Bronchial epithelial cell (primary cell): Measurements from ENCODE around the gene MUC4. TPM values are rescaled to one million over a fixed set of nuclear protein-coding genes. Genes with fewer than 3 reads are reported as not detected.
"Not testable (repeated sequence)": the region's sequence is repeated elsewhere in the genome, so short reads cannot be mapped to it uniquely, and the experiment has no call there.

Experiments
- DNase-seq: peaks from one replicate; pipeline ENCODE4 v3.0.0-alpha.2; 2010; ENCODE audit warnings: low read depth
- FAIRE-seq: peaks from 2 replicates; lab custom pipeline; 2011; peaks lifted over from hg19 to GRCh38; lab: Jason Lieb, UNC
- H3K27me3 ChIP-seq: 2 replicates; pipeline ENCODE4 v1.5.1; 2011; ENCODE audit warnings: low read length; ENCODE audit not compliant: control insufficient read depth, insufficient read depth
- H3K36me3 ChIP-seq: 2 replicates; pipeline ENCODE4 v1.5.1; 2011; ENCODE audit warnings: low read length; ENCODE audit not compliant: control insufficient read depth, insufficient read depth
- H3K4me3 ChIP-seq: 2 replicates; pipeline ENCODE4 v1.5.1; 2011; ENCODE audit warnings: mild to moderate bottlenecking, low read depth, low read length, control low read depth
- CTCF ChIP-seq: IDR thresholded peaks from 2 replicates; pipeline ENCODE4 v1.5.1; 2011; ENCODE audit warnings: mild to moderate bottlenecking, moderate library complexity, low read length, control low read depth, inconsistent platforms; ENCODE audit not compliant: insufficient read depth, severe bottlenecking
- total RNA-seq: library from RNA; depleted of rRNA; stranded (reverse); fragments of >200 nt; gene quantifications from 2 replicates; pipeline ENCODE4 v1.2.1, GENCODE V29; 2014

Gene MUC4
- total RNA-seq, 1 donor from 2014 or later: 0.26 TPM

- Histone ChIP-seq H3K36me3 (no peaks in the 10 kb centered on the region), H3K27me3 (peaks cover 2% of the 10 kb centered on the region), H3K4me3 (no peak overlapping the region)
- DNase-seq (no peak), FAIRE-seq (no peak)
- TF ChIP-seq CTCF: no peak
Measured at GRCh38 chr3:195817578-195818135, 5.9 kb upstream of the MUC4 start.

GRCh38 chr3:195816276-195816913 is 4.7 kb upstream of the MUC4 start:
- not testable (repeated sequence) for H3K36me3 ChIP-seq, H3K27me3 ChIP-seq, FAIRE-seq, H3K4me3 ChIP-seq, DNase-seq

- Histone ChIP-seq H3K27me3 (peaks cover 8% of the 10 kb centered on the region), H3K36me3 (no peaks in the 10 kb centered on the region), H3K4me3 (no peak overlapping the region)
- FAIRE-seq (no peak), DNase-seq (no peak)
- TF ChIP-seq CTCF: no peak
Measured at GRCh38 chr3:195815169-195815771, 3.5 kb upstream of the MUC4 start.

- no peak for TF ChIP-seq CTCF
- no peak overlapping the region for H3K4me3 ChIP-seq
- DNase-seq (no peak), FAIRE-seq (no peak)
- H3K36me3 ChIP-seq: no peaks in the 10 kb centered on the region
- peaks cover 8% of the 10 kb centered on the region for H3K27me3 ChIP-seq
Measured at GRCh38 chr3:195813916-195814640, 2.3 kb upstream of the MUC4 start.

- FAIRE-seq: no peak
- H3K36me3 ChIP-seq: no peaks in the 10 kb centered on the region
- no peak for DNase-seq
- H3K4me3 ChIP-seq: no peak overlapping the region
- TF ChIP-seq CTCF: no peak
- peaks cover 8% of the 10 kb centered on the region for H3K27me3 ChIP-seq
Measured at GRCh38 chr3:195812366-195812765, 637 bp upstream of the MUC4 start.

GRCh38 chr3:195810455-195810845 is 1.3 kb downstream of the MUC4 start:
- Histone ChIP-seq H3K27me3 (peaks cover 8% of the 10 kb centered on the region), H3K4me3 (no peak overlapping the region), H3K36me3 (no peaks in the 10 kb centered on the region)
- no peak for TF ChIP-seq CTCF
- DNase-seq (no peak), FAIRE-seq (no peak)
